Cortex of kidney (tissue), 1 donor: ENCODE data around the gene ITGBL1.

Experiments
- DNase-seq: peaks from one replicate; lab custom pipeline; 2025; lab: John Stamatoyannopoulos, UW

Gene ITGBL1

DNA sequence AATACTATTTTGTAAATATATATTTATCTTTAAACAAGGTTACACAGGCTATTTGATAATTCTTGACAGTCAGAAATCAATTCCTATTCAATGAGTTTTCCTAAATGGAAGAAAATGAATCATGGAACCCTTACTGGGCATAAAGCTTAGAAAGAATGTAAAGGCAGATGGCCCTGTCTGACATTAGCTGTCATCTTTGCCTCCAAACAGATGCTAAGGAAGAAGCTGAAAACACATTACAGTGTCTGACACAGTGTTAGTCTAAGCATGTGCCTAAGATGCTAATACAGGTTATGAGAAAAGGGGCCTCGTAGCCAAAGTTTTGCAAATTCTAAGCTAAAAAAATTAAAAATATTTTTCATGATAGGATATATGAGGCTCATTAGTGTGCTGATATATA is 112.8 kb downstream of the ITGBL1 start:
- no peak for DNase-seq

DNA sequence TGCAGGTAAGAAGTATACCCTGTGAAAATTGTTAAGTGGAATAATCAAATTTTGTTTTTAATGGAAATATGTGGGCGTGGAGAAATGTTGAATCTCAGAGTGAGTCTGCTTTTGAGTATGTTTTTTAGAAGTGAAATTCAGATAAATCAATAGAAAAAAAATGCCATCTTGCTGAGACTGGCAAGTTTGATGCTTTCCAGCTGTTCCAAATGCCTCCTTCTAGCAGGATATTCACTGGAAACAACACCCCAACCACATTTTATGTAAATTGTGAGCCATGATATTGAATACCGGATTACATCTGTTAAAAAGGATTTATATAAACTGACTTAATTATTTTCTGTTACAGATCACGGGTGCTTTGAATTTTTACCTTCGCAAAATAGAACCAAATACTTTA is 115.4 kb downstream of the ITGBL1 start:
- DNase-seq = no peak

DNA sequence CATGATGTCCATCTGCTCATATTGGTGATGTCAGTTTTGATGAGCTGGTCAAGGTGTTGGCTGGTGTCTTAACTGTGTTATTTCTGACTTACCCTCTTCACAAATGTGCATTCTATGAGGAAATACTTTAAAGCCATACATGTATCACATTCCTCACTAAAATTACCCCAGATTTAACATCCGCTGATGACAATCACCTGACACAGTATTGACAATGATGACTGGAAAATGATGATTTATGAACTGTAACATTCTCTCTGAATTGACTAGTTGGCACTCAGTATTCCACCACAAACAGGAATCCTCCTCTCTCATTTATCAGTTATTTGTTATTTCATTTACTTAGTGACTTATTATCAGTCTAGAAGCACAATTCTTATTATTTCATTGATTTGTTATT is 117.3 kb downstream of the ITGBL1 start:
- no peak for DNase-seq

DNA sequence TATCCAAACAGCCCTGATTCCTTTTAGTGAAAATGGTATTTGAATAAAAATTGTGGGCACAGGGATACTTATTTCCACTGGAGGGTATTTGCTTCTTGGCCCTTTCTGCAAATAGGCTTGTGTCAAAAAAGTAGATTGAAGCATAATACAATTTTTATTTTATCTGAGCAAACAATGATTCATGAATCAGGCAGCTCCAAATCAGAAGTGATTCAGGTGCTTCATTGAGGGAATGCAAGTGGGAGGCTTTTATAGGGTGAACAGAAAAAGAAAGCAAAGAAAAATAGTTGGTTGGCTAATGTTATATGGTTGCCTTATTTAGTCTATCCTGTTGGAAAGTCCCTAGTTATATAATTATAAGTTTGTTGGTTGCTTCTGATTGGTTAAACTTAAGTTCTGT is 117.9 kb downstream of the ITGBL1 start:
- DNase-seq = no peak

DNA sequence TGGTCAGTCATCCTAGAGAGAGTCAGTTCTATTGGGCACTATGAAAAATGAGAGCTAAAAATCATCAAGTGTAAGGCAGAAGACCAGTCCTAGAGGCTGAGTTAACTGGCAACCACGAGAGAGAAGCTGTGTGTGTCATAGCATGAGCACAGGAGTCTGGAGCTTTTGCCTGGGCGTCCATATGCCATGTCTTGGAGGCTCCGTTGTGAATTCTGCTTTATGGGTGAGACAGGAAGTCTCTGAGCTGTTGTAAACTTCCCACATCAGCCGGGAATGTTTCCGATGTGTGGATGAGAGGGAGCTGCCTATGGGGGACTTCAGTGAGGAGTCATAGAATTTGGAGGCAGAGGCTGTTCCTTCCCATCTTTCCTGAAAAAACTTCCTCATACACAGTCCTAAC is 120.0 kb downstream of the ITGBL1 start:
- DNase-seq = no peak

DNA sequence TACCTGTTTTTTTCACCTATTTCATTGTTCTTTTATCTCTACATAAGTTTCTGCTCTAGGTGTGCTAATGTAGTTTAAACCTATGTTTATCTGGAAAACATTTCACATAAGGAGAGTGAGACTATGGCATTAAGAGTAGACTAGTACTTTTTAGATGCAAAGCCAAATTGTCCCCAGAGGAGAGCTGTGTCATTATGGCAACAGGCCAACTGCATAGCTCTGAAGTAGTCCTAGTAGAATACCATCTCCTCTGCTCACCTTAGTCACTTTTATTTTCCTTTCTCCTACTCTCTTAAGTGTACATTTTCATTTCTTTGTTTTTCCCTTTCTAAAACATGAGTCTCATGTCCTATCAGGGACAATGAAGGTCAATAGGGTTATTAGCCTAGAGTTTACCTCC is 123.1 kb downstream of the ITGBL1 start:
- no peak for DNase-seq

DNA sequence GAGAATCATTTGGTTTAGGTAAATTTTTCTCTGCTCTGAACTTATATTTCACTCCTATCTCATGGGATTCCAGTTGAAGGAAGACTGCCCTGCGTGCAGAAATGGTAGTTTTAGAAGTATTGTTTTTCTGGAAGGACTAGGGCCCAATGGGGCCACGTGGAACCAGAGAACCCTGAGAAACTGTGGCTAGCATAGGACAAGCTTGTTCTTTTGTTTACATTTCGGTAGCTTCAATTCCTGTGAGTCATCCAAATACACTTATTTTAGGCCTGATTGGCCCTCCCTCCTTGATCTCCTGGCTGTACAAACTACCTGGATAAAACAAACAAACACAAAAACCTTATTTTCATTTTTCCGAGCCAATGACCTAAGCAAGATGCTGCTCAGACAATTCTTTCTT is 124.0 kb downstream of the ITGBL1 start:
- no peak for DNase-seq

DNA sequence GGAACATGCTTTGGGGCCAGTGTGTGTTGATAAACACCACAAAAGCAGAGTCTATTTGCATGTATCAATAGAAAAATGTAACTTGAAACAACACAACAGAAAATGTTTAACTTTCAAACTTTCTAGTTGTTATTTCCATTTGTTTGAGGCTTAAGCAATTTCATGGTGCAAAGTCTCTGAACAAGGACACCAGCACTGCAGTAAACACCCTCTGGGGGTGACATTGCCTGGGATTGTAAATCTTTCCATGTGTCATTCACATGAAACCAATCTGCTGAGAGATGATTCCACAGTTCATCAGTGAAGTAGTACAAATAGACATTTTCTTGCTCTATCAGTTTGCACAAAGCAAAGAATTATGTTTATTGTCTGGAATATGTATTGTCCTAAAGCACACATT is 124.5 kb downstream of the ITGBL1 start:
- no peak for DNase-seq

DNA sequence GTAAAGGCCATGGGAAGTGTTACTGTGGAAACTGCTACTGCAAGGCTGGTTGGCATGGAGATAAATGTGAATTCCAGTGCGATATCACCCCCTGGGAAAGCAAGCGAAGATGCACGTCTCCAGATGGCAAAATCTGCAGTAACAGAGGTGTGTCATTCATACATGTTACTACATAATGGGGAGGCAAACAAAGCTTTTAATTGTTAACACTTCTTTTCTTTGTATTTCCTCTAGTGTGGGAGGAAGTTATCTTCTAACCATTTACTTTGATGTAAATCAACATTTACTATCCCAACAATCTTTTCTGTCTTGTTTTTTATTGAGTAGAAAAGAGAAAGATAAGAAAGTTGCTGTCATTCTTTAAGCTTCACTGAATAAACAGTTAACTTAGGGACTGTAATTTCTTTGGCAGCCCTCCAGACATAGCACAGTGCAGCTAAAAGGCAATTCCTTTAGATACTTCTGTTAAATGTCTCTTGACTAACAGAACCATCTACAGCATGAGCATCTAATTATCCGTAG is 126.9 kb downstream of the ITGBL1 start:
- no peak for DNase-seq

DNA sequence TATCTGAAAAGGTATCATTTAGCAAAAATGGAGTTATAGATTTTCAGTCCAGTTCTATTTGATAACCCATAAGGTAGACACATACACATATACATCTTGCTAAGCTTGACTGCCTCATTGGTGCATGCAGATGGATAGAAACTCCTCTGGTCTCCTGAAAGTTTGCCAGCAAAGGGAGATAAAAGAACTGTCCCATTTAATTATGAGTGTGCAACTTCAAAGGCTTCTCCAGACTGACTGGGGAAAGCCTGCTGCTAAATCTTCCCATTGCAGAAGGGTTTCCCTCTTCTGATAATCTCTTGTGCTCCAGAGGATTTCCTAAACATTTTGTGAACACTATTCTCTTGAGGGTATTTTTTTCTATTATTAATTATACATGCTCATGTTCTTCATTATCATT is 131.9 kb downstream of the ITGBL1 start:
- no peak for DNase-seq

DNA sequence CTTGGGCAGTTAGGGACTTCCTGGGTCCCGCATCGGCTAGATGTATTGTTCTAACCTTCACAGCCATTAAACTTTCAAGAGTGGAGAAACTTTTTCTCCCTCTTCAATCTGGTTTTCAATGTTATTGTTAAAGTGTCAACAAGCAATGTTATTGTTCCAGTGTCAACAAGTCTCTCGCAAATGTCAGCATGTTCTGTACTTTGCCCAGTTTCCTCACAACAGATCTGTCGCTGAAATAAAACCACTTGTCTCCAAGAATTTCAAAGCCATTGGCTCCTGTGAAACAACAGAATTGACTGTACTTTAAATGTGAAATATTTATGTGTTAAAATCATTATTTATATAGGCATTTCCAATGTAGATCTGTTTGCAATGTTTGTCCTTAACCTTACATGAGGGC is 138.0 kb downstream of the ITGBL1 start:
- no peak for DNase-seq

DNA sequence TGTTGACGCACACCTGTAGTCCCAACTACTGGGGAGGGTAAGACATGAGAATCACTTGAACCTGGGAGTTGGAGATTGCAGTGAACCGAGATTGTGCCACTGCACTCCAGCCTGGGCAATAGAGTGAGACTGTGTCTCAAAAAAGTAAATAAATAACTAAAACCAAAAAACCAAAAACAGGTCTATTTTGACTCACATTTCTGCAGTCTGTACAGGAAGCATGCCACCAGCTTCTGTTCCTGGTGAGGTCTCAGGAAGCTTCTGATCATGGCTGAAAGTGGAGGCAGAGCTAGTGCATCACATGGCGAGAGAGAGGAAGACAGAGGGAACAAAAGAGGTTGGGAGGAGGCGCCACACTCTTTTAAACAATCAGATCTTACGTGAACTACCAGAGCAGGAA is 142.5 kb downstream of the ITGBL1 start:
- no peak for DNase-seq

DNA sequence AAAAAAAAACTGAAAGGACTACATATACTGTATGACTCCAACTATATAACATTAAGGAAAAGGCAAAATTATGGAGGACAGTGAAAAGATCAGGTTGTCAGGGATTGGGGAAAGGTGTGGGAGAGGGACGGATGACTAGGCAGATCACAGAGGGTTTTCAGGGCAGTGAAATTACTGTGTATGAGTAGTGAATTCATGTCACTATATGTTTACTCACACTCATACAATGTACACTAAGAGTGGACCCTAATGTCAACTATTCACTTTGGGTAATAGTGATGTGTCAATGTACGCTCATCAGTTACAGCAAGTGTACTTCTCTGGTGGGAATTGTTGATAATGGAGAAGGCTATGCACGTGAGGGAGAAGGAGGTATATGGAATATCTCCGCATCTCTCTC is 144.3 kb downstream of the ITGBL1 start:
- DNase-seq = no peak

DNA sequence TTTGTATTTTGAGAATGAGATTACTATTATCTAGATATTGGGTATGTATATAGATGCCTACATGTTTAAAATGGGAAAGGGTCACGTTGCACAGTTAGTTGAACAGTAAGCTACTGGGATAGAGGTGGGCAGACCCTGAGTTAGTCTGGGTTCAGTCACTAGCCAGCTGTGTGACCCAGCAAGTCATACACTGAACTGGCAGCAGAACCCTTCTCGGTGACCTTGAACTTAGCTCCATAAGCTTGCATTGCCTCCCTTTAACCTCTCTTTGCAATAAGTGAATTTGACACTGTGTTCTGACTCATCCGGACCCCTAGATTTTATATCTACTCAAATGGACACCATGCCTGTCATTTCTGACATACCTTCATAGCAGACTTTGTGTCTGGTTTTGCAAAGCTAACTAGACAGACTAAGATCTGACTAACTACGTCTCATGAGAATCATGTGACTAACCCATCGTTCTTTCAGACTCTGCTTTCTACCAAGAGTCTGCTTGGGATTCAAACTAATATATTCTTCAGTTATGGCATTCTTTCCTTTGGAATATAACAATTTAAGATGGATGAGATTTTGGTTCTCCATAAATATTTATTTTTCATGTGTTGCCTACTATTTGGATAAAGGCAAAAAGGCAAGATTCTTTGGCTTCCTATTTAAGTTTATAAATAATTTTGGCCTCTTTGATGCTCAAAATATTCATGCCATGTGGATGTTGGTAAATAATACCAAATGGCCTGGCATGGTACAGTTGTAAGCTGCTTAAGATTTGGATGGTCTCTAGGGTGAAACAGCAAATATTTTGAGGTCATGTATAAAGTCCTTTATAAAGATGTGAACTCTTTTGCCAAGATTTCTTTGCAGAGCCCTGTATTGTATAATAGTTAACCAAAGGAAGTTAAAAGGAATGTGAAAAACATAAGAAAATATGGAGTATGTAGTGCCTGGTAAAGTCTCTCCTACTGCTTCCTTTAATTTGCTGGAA is 159.3 kb downstream of the ITGBL1 start:
- no peak for DNase-seq

DNA sequence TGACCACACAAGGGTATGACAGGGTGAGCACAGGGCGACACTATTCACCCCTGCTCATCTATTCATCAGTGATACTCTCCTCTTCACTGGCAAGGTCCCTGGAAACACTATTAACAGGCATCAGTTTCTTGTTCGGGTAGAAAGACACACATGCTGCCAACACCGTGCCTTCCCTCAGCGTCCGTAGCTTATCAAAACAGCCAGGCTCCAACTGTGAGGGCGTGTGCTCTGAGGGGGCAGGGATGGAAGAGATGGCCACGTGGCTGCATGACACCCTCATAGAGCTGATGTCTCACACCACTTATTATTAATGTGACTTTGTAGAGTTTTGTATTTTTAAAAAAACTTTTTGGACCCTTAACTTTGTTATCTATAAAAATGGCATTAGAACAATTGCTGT is 160.3 kb downstream of the ITGBL1 start:
- no peak for DNase-seq

DNA sequence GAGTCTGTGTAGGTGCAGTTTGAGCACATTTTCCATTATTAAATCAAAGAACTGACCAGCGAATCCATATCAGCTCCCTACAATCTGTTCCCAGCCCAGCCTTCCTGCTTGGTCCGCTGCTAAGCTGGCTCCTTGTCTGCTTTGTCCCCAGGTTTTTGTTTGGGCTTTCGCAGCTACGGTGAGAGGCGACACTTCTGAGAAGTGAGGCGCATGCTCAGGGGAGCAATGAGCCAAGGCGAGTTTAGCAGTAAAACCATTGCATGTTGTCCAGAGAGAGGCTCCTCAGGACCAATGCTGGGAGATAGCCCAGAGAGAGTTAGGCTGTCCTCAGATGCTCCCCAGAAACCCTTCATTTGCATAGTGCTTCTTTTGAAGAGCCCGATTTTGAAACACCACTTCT is 162.0 kb downstream of the ITGBL1 start:
- DNase-seq = no peak

DNA sequence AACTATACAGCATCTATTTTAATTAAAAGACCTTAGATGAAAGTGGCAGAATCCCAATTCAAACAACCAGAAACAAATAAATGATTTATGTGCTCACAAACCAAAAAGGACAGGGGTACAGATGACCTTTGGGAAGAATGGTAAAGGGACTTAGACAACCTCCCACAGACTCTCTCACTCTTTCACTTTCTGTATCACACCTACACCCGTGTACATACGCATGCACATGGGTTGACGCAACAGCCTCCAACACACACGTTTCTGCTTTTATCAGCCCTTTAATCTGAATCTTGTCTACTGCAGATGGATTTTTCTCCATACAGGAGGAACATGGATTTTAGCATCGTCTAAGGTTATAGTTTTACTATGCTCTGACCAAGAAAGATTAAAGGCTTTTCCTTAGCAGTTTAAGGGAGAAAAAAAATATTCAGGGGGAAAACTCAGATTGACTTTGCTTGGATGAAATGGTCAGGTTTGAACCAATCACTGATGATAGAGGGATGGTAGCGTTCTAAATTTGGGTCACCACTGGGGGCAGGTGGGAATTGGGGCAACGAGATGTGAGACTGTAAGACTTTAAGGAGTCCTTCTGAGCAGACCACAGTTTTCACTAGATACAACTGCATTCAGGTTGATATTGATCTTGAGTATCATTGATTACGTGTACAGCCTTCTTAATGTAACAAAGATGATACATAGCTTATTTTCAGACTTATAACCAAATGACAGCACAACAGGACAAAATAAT is 166.1 kb downstream of the ITGBL1 start:
- no peak for DNase-seq

DNA sequence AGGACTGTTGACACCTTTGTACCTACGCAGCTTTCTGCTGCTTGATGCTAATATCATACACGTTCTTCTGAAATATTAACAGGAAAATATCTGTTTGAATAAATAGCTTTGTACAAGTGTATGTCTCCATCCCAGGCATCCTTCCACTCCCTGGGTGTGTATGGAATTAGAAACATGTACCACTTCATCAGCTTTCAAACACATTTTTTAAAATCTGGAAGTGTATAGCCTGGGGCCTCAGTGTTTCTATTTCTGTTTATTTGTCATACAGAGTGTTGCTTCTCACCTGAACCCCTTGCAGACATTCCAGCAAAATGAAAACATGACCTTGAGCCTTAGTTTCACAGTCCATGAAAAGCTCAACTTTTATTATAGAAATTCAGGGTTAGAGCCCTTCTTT is 168.6 kb downstream of the ITGBL1 start:
- DNase-seq = no peak

DNA sequence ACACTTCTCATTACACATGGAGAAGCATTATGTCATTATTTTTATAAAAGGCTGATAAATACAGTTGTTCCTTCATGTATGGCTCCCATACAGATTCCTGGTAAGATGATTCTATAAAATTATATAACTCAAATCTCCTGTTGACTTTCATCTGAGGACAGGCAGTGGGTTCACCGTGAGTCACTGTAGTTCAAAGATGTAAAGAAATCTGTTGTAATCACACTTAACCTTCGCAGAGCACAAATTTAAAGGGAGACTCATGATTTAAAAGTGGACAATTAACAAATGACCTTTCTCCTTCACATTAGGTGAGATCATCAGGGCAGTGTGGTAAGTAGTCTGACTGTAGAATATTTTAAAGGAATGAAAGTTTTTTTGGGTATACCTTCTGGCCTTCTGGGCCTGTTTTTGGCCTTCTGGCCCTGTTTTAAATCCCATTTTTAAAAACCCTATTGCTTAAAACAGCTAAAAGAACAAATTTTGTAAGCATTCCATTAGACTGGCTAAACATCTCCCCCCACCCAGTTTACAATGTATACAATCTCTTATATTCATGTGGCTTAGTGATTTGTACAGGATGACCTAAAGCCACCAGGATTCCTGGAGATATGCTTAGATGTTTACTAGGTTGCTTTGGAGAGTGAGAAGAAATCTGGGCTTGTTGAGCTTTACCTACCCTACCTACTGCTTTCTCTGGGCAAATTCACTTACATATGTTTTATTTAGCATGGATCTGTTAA is 171.2 kb downstream of the ITGBL1 start:
- DNase-seq = no peak

DNA sequence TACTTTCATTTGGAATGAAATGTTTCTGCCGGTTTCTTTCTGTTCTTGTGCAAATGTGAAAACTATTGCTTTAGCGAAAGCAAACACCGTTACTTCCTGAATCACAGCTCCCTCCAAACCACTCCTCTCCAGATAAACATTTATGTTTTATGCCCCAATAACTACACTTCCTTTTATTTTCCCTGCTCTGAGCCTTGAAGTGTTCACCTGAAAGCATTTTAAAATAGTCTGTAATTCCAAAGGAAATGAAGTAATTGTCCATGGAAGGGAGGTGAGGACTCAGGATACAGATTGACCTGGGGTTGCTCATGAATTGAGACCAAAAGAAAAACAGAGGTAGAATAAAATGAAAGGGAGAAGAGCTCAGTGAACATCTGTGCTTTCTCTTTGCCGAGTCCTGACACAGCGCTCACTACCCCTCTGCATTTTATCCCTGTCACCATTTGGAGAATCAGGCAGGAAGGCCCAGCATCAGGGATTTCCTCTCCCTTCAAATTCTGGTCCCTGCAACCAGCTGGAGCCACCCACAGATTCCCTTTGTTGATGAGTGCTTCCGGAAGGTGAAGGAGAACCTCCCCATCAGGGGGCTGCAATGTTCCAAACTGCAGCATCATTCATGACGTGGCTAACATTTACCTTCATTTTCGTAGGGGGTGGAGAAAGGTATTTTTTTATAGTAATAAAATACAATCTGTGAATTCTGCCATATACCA is 171.9 kb downstream of the ITGBL1 start:
- no peak for DNase-seq

DNA sequence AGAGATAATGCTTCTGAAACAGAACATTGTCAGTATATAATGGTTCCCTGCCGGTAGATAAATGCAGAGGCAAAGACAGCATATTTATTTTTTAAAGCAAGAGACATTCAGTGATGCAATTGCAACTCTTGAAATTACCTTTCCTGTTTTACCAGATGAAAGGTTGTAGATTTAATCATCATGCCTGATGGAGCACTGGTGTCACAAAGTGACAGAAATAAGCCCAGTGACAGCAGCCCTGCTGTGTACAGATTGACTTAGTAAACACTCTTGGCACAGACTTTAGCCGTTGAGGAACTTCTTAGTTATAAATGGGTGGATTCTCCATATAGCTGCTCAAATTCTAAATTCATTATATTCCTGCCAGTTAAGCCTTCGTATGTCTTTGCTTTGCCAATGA is 172.5 kb downstream of the ITGBL1 start:
- DNase-seq = no peak
